Adrenal gland (tissue), 5 donors: ENCODE results near the gene FUT8.

Experiments
- POLR2A ChIP-seq, 2 donors: fragments of 450-650 bp; IDR thresholded peaks; one replicate each; pipeline ENCODE4 v1.6.1; 2017; ENCODE audit warnings: antibody characterized with exemption in 2 of 2, mild to moderate bottlenecking in 2 of 2, moderate library complexity in 1 of 2
- TF ChIP-seq, protein P1 (sequence below), 6 experiments: fragments of 450-650 bp in 4 of 6; fragments of 200-600 bp in 2 of 6; sonication (generic) in 1 of 6; IDR thresholded peaks; 1 replicate in 5 of 6; 2 replicates in 1 of 6; pipeline versions ENCODE4 v1.5.1 to v1.8.0; 2016 to 2021; ENCODE audit warnings: antibody characterized with exemption in 6 of 6, mild to moderate bottlenecking in 2 of 6, moderate library complexity in 1 of 6
- donor health status: DM: no; HTN: no; CAD: no.

DNA sequence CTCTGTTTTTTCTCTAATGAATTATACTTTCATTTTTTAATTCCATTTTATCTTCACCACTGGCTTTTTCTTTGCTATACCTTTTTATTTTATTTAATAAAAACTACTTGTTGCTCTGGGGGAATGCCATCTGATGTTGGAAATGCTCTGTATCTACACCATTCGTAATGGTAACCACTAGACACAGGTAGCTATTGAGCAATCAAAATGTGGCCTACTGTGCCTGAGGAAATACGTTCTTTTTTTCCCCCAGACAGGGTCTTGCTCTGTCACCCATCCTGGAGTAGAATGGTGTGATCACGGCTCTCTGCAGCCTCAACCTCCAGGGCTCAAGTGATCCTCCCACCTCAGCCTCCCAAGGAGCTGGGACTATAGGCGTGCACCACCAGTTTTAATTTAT lies 140.2 kb downstream of the FUT8 start:
- TF ChIP-seq, protein P1, sequence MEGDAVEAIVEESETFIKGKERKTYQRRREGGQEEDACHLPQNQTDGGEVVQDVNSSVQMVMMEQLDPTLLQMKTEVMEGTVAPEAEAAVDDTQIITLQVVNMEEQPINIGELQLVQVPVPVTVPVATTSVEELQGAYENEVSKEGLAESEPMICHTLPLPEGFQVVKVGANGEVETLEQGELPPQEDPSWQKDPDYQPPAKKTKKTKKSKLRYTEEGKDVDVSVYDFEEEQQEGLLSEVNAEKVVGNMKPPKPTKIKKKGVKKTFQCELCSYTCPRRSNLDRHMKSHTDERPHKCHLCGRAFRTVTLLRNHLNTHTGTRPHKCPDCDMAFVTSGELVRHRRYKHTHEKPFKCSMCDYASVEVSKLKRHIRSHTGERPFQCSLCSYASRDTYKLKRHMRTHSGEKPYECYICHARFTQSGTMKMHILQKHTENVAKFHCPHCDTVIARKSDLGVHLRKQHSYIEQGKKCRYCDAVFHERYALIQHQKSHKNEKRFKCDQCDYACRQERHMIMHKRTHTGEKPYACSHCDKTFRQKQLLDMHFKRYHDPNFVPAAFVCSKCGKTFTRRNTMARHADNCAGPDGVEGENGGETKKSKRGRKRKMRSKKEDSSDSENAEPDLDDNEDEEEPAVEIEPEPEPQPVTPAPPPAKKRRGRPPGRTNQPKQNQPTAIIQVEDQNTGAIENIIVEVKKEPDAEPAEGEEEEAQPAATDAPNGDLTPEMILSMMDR (IDR thresholded peaks at IDR 0.05) = no peak
- TF ChIP-seq POLR2A (IDR thresholded peaks at IDR 0.05) = no peak
